ENCODE results near the gene ETV6.

- no peak for TF ChIP-seq CTCF (IDR thresholded peaks at IDR 0.05)
- no peak for TF ChIP-seq POLR2A (IDR thresholded peaks at IDR 0.05)
Observed at GRCh38 chr12:11767798-11768197, 118.3 kb downstream of the ETV6 start.

Measured in uterus (tissue), 2 donors.